SH-SY5Y (cell line): ENCODE results near the gene GTF2H4.

Experiments
- GATA2 ChIP-seq: IDR thresholded peaks from 2 replicates; pipeline ENCODE4 v1.6.1; 2011; ENCODE audit warnings: mild to moderate bottlenecking, low read depth, low read length
- GATA3 ChIP-seq: IDR thresholded peaks from 2 replicates; pipeline ENCODE4 v1.6.1; 2011; ENCODE audit warnings: low read depth, mild to moderate bottlenecking, low read length, moderate library complexity

Gene GTF2H4

DNA sequence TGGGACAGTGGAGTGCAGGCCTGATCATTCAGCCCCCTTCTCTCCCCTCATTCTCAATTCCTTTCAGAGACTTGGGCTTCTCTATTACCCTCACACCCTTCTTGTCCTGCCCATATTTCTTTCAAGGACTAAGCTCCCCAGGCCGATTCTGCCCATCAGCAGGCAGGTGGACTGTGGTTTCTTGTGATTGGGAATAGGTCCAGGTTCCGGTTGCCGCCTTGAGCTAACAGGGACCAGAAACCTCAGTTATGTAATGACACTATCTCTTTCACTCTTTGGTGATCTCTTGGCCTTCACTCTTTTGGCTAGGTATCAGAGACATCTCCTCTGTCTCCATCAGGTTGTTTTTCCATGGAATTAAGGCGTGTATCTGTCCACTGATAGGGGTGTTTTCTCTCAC lies 39.2 kb downstream of the GTF2H4 start:
- TF ChIP-seq GATA2 (no peak), GATA3 (no peak)

DNA sequence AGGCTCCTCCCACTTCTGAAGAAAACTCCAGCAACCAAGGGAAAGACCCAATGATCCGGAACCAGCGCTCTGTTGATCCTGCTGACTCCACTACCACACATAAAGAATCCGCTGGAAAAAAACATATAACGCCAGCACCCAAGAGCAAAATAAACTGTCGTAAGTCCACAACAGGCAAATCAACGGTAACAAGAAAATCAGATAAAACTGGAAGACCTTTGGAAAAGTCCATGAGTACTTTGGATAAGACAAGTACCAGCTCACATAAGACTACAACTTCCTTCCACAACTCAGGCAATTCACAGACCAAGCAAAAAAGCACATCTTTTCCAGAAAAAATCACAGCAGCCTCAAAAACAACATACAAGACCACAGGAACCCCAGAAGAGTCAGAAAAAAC lies 40.8 kb downstream of the GTF2H4 start:
- no peak for TF ChIP-seq GATA2
- no peak for TF ChIP-seq GATA3

DNA sequence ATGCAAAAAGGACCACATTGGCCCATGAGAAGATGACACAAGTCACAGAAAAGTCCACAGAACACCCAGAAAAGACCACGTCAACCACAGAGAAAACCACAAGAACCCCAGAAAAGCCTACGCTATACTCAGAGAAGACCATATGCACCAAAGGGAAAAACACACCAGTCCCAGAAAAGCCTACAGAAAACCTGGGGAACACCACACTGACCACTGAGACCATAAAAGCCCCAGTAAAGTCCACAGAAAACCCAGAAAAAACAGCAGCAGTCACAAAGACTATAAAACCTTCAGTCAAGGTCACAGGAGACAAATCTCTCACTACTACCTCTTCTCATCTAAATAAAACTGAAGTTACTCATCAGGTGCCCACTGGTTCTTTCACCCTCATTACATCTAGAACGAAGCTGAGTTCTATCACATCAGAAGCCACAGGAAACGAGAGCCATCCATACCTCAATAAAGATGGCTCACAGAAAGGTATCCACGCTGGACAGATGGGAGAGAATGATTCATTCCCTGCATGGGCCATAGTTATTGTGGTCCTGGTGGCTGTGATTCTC lies 44.0 kb downstream of the GTF2H4 start:
- TF ChIP-seq GATA2 (no peak), GATA3 (no peak)

DNA sequence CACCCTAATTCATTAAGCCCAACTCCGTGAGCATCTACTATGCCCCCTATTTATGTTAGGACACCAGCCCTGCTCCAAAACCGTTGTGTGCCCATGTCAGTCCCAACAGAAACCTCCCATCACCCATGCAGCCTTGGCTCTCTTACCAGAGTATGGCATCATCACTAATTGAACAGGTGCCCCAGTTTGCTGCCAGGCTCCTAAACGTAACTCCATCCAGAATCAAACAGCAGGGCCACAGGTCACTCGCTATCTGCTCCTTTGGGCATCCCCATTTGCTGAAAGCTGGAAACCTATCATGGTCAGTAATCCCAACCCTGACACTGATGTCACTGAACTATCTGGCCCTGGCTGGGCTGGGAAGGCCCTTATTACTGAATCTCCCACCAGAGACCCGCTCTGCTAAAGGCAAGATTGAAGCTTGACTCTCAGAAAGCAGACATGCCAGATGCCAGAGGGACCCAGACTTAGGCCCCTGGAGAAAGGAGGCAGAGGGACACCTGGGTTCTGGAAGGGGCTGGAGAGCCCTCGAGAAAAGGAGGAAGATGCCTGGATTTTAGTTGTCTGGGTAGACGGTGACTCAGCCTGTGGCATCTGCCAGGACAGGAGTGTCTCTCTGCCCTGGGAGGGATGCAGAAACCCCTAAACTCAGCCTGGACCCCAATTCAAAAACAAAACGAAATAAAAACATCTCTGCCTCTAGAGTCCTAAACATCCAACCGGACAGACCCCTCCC lies 46.8 kb downstream of the GTF2H4 start:
- no peak for TF ChIP-seq GATA2
- no peak for TF ChIP-seq GATA3

DNA sequence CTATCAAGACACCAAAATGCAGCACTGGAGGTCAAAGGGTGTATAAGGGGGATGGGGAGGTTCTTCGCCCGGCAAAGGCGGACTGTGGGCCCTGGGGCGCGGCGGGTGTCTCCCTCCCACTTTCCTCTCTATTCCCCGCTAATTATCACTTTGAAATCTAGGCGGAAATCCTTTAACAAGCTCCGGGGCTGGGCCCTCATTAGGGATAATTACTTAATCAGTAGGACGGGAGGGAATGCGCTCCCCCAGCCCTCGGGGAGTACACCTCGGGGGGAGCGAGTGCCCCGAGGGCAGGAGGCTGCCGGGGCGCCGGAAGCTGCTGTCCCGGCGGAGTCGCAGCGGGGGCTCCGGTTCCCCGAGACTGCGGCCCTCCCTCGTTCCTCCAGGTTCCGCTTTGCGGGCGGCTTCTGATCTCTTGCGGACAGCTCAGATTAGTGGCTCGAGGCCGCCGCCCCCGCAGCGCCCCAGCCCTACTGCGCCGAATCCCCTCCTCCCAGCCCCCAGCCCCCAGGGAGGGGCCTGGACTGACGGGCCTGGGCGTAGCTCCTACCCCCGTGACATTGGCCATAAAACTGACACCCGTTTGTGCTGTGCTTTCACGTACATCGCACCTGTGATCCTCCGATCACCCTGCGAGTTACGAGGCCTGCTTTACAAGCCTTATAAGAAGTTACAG lies 47.5 kb downstream of the GTF2H4 start:
- TF ChIP-seq GATA2, result no peak

DNA sequence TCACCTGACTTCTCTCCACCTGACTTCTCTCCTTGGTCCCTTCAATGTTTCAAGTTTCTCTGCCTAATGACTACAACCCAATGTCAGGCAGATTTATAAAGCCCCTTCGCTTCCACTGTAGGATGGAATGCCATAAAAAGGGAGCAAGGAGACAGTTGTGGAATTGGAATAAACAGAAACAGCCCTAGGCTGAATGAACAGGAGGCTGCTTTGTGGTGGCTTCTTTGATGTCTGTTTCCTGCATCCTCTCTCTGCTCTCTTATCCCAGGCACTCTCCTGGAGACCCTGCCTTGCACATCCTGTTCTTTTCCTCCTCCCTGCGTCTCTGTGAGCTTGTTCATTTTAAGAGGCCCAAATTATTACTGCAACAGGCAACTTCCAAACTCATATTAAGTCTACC lies 49.7 kb downstream of the GTF2H4 start:
- no peak for TF ChIP-seq GATA2
- no peak for TF ChIP-seq GATA3

DNA sequence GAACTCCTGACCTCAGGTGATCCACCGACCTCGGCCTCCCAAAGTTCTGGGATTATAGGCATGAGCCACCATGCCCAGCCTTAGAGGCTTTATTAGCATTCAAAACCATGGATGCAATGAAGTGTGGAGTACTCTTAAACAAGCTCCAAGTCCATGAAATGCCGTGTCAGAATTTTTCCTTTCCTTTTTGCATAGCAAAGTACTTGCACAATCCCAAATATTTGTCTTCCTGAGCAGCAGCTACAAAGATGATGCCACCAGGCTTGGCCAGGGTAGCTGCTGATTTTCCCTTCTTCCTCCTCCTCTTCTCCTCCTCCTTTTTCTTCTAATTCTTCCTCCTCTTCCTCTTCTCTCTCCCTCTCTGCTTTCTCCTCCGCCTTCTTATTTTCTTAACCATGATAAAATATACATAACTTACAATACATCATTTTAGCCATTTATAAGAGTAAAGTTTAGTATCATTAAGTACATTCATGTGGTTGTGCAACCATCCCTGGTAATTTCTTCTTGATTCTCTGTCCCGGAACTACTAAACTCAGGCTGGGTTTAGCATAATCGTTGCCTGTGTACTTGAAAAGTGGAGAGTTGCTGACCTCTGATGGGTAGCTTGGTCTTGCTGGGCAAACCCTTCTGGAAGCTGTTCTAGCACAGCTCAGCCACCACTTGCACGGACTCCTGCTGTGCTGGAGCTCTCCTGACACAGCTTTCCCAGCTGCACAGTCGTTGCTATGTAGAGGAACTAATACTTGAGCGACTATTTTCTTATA lies 53.1 kb downstream of the GTF2H4 start:
- no peak for TF ChIP-seq GATA2
- TF ChIP-seq GATA3, result no peak

DNA sequence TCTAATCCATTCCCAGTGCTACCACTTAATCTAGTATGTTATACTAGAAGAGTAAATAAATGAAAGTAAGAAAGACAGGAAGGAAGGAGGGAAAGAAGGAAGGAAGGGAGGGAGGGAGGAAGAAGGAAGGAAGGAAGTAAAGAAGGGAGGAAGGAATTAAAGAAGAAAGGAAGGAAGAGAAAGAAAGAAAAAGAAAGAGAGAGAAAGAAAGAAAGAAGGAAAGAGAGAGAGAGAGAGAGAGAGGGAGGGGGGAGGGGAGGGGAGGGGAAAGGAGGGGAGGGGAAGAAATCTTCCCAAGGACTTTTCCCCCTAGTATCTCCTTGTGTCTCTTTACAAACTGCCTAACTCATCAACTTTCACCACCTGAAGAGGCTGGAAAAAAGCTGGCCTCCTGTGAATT lies 54.7 kb downstream of the GTF2H4 start:
- TF ChIP-seq GATA3, result no peak
- TF ChIP-seq GATA2, result no peak

DNA sequence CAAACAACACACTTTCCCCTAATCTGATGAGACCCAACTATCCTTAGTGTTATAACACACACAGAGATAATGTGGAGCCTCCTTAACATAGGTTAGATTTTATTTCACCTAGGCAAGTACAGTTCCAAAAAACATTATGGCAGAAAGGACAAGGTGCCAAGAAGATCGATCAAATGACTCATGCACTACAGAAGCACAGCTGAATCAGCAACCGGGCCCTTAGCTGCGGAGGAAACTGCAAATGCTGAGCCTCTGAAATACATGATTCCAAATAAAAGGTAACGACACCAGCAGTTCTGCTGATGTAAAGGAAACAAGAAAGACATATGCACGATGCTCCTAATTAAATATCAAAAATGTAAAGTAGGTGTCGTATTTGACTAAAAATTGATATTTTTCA lies 55.6 kb downstream of the GTF2H4 start:
- no peak for TF ChIP-seq GATA2
- no peak for TF ChIP-seq GATA3
